Measurements from ENCODE around the gene PRDM16. TPM values are rescaled to one million over a fixed set of nuclear protein-coding genes. Genes with fewer than 3 reads are reported as not detected.

The PRDM16 gene
- total and polyA plus RNA-seq, 2 of the 8 experiments (the other 6 are each of a cell fraction or from before 2014, with no cell fraction given), result 0.39 to 0.43 TPM

GRCh38 chr1:3125078-3125477, 56.1 kb downstream of the PRDM16 start:
- no peak overlapping the region for H3K4ac ChIP-seq (replicated peaks; ENCODE audit: insufficient read length, low read depth, low read length)
- H3K36me3 ChIP-seq (ENCODE audit: control insufficient read depth in 2 of 4, insufficient read depth in 4 of 4, low read length in 3 of 4), result no peaks in the 10 kb centered on the region
- H3K23ac ChIP-seq (ENCODE audit: insufficient read length), result no peak overlapping the region
- FAIRE-seq (no peak), DNase-seq (ENCODE audit: low read depth in 1 of 2, low spot score in 2 of 2) (no peak)
- WGBS, 2 experiments (ENCODE audit: extremely low coverage in 1 of 2, insufficient coverage in 1 of 2, insufficient read length in 1 of 2, insufficient replicate concordance in 2 of 2, low coverage in 1 of 2, low lambda C conversion rate in 2 of 2, missing lambda C conversion rate in 1 of 2), result 89% methylated on average over 14 of the region's 15 CpGs; no CpG with 5 or more reads in 1 of the 2 experiments
- no peak overlapping the region for H4K91ac ChIP-seq (replicated peaks; ENCODE audit: insufficient read length, low read length)
- no peak overlapping the region for H2BK15ac ChIP-seq (ENCODE audit: low read length)
- no peak overlapping the region for H2AK5ac ChIP-seq (ENCODE audit: low read depth, low read length)
- ChIA-PET CTCF (ENCODE audit: partially characterized antibody) (interaction anchor here (1.2 to 1.8 kb wide), 2 partner anchors 9 to 58 kb away, joined by 4 to 6 read pairs; no protein-coding TSS in a partner anchor), POLR2A (ENCODE audit: partially characterized antibody) (no interaction called here)
- no peaks in the 10 kb centered on the region for H3K79me2 ChIP-seq (ENCODE audit: control insufficient read depth in 1 of 2, insufficient read depth in 2 of 2, low read length in 2 of 2)
- H3K23me2 ChIP-seq (ENCODE audit: low read depth, low read length), result no peaks in the 10 kb centered on the region
- no peak overlapping the region for H2BK12ac ChIP-seq (ENCODE audit: low read depth, low read length)
- no peak overlapping the region for H2BK120ac ChIP-seq (replicated peaks; ENCODE audit: low read depth, low read length)
- no peak overlapping the region for H3K56ac ChIP-seq (replicated peaks; ENCODE audit: insufficient read length, low read depth, low read length)
- no peak overlapping the region; the same call in 1 of the 2 replicates for H3K18ac ChIP-seq (ENCODE audit: extremely low read depth, low read length)
- H4K8ac ChIP-seq (ENCODE audit: extremely low read depth, insufficient read depth, low read length), result no peak overlapping the region
- no peak overlapping the region for H2BK20ac ChIP-seq (ENCODE audit: low read length)
- no peak overlapping the region for H2AFZ ChIP-seq (ENCODE audit: low read length)
- no peaks in the 10 kb centered on the region; a peak in 3 of 7 replicates for H3K4me1 ChIP-seq (replicated peaks in 1 of 4; ENCODE audit: control insufficient read depth in 3 of 4, insufficient read depth in 4 of 4, low read length in 3 of 4)
- no peak overlapping the region for H3K14ac ChIP-seq (ENCODE audit: insufficient read length)
- H3K4me2 ChIP-seq (ENCODE audit: insufficient read depth in 1 of 2, low read depth in 2 of 2, low read length in 2 of 2), result no peak overlapping the region
- H3K4me3 ChIP-seq (ENCODE audit: extremely low read depth in 1 of 4, insufficient read depth in 2 of 4, low read depth in 3 of 4, low read length in 4 of 4), result no peak overlapping the region
- no peak overlapping the region for H3K9ac ChIP-seq (replicated peaks in 1 of 4; ENCODE audit: extremely low read depth in 1 of 4, low read depth in 3 of 4, low read length in 3 of 4)
- no peak overlapping the region for H4K5ac ChIP-seq (ENCODE audit: insufficient read length, low read depth, low read length)
- H2BK5ac ChIP-seq (ENCODE audit: low read depth, low read length), result no peak overlapping the region
- H3K79me1 ChIP-seq (ENCODE audit: low read depth, low read length), result no peaks in the 10 kb centered on the region; the same call in 1 of the 2 replicates
- H3K9me3 ChIP-seq (ENCODE audit: insufficient read depth in 2 of 2, low read depth in 1 of 2, low read length in 1 of 2), result no peaks in the 10 kb centered on the region
- no peak overlapping the region for H3K27ac ChIP-seq (ENCODE audit: low read depth, low read length)
- peaks cover 0 to 2% of the 10 kb centered on the region in 2 experiments for H4K20me1 ChIP-seq (replicated peaks in 1 of 2; ENCODE audit: control insufficient read depth in 1 of 2, insufficient read depth in 2 of 2, low read length in 2 of 2)
- peaks cover 0 to 3% (median 0%) of the 10 kb centered on the region in 4 experiments; a peak in 1 of 7 replicates for H3K27me3 ChIP-seq (replicated peaks in 1 of 4; ENCODE audit: control insufficient read depth in 3 of 4, extremely low read depth in 1 of 4, insufficient read depth in 3 of 4, low read length in 3 of 4)
- TF ChIP-seq HDAC6 (IDR thresholded peaks at IDR 0.05; ENCODE audit: low read depth, low read length), result no peak
- TF ChIP-seq CBX8 (IDR thresholded peaks at IDR 0.05; ENCODE audit: borderline replicate concordance, low read depth, low read length), result no peak
- no peak for TF ChIP-seq FOSL1 (IDR thresholded peaks at IDR 0.05; ENCODE audit: insufficient read depth, low read depth, low read length)
- no peak for TF ChIP-seq TAF1 (IDR thresholded peaks at IDR 0.05; ENCODE audit: low read depth, low read length)
- TF ChIP-seq SRF (IDR thresholded peaks at IDR 0.05; ENCODE audit: low read depth, low read length), result no peak
- TF ChIP-seq EP300 (IDR thresholded peaks at IDR 0.05; ENCODE audit: borderline replicate concordance in 1 of 2, low read depth in 2 of 2, low read length in 2 of 2), result no peak
- no peak for TF ChIP-seq POLR2A (IDR thresholded peaks at IDR 0.05; ENCODE audit: control extremely low read depth in 1 of 2, low read depth in 2 of 2, low read length in 2 of 2)
- no peak for TF ChIP-seq SIRT6 (IDR thresholded peaks at IDR 0.05; ENCODE audit: low read length)

Measured in H1 (cell line).